Spleen (tissue), 11 donors: ENCODE measurements around the gene FHIT. TPM values are rescaled to one million over a fixed set of nuclear protein-coding genes. Genes with fewer than 3 reads are reported as not detected.
A peak's percentile ranks its signal among the peaks of the same experiment; 100 is the strongest.
"Not testable (repeated sequence)": the region's sequence is repeated elsewhere in the genome, so short reads cannot be mapped to it uniquely, and the experiment has no call there.

Experiments
- DNase-seq: peaks from one replicate; pipeline ENCODE4 v3.0.0-alpha.2; 2020
- H3K27ac ChIP-seq, 8 donors: fragments of 200-600 bp; sonication (generic) in 7 of 8; 1 replicate in 4 of 8; 2 replicates in 4 of 8; pipeline versions ENCODE4 v1.5.0 to v1.8.0; 2016 to 2021; ENCODE audit warnings: inconsistent platforms in 4 of 8, mild to moderate bottlenecking in 4 of 8, moderate library complexity in 1 of 8
- H3K27me3 ChIP-seq, 7 donors: fragments of 200-600 bp; sonication (generic) in 6 of 7; replicated peaks in 1 of 7; 1 replicate in 4 of 7; 2 replicates in 3 of 7; pipeline versions ENCODE4 v1.5.0 to v1.8.0; 2016 to 2021; ENCODE audit warnings: inconsistent platforms in 3 of 7, mild to moderate bottlenecking in 1 of 7
- H3K36me3 ChIP-seq, 6 donors: fragments of 200-600 bp; sonication (generic) in 5 of 6; 1 replicate in 4 of 6; 2 replicates in 2 of 6; pipeline versions ENCODE4 v1.5.0 to v1.8.0; 2016 to 2021; ENCODE audit warnings: inconsistent platforms in 2 of 6
- H3K4me1 ChIP-seq, 6 donors: fragments of 200-600 bp; sonication (generic) in 5 of 6; 1 replicate in 3 of 6; 2 replicates in 3 of 6; pipeline versions ENCODE4 v1.5.0 to v1.8.0; 2016 to 2021; ENCODE audit warnings: inconsistent platforms in 3 of 6
- H3K4me3 ChIP-seq, 8 donors: fragments of 200-600 bp; sonication (generic) in 7 of 8; 1 replicate in 4 of 8; 2 replicates in 4 of 8; pipeline versions ENCODE4 v1.5.0 to v1.8.0; 2016 to 2021; ENCODE audit warnings: inconsistent platforms in 4 of 8, mild to moderate bottlenecking in 4 of 8, moderate library complexity in 2 of 8
- H3K9me3 ChIP-seq, 8 donors: fragments of 200-600 bp; sonication (generic) in 7 of 8; 1 replicate in 4 of 8; 2 replicates in 4 of 8; pipeline versions ENCODE4 v1.5.0 to v1.8.0; 2016 to 2021; ENCODE audit warnings: inconsistent platforms in 4 of 8
- CTCF ChIP-seq, 11 experiments: fragments of 200-600 bp in 7 of 11; fragments of 450-650 bp in 4 of 11; sonication (generic) in 4 of 11; IDR thresholded peaks in 8 of 11; conservative IDR thresholded peaks in 3 of 11; 1 replicate in 7 of 11; 2 replicates in 4 of 11; pipeline versions ENCODE4 v1.4.0 to v1.8.0; 2016 to 2021; ENCODE audit warnings: antibody characterized with exemption in 11 of 11, inconsistent platforms in 4 of 11, mild to moderate bottlenecking in 1 of 11
- POLR2A ChIP-seq, 3 donors: fragments of 450-650 bp; IDR thresholded peaks; one replicate each; pipeline ENCODE4 v1.5.1; 2017; ENCODE audit warnings: antibody characterized with exemption in 3 of 3, mild to moderate bottlenecking in 1 of 3
- POLR2AphosphoS5 ChIP-seq, 3 donors: sonication (generic); formaldehyde crosslinking; IDR thresholded peaks; one replicate each; pipeline ENCODE4 v1.5.1; 2017; ENCODE audit warnings: antibody characterized with exemption in 3 of 3
- WGBS, 5 donors: extraction: QIAGEN DNeasy Blood & Tissue Kit in 3 of 5; methylation state at CpG; one replicate each; pipeline versions ENCODE4 v1.1.5 to v1.1.7; 2013 to 2018; 5-methylcytosine and 5-hydroxymethylcytosine counted together
- intact Hi-C: fragments of 100-400 bp; cut with DNase I; formaldehyde crosslinking; loops from one replicate; pipeline ENCODE4 v1.15.0; 2023; ENCODE audit warnings: low total_unique reads
- polyA plus RNA-seq, 3 donors: library from polyadenylated mRNA; stranded (reverse); fragments of 200-250 nt; gene quantifications; one replicate each; pipeline ENCODE4 v1.2.1, GENCODE V29; 2013
- total RNA-seq, 7 donors: library from RNA; depleted of rRNA in 3 of 7; stranded (reverse); fragments of >200 nt in 3 of 7; fragmentation: NEBNext Ultra II Directional in 4 of 7; extraction: Animal tissue kit (Norgen Biotek cat#: 25700) in 4 of 7; gene quantifications; one replicate each; pipeline versions ENCODE4 v1.1.0 to v1.2.1, GENCODE V29; 2016 to 2021
- donor health status: healthy with polysubstance abuse.
- donor health status: DM: no; HTN: no; CAD: no; lungs with moderate emphysema.
- donor health status: DM: no; HTN: no; CAD: no.
- donor health status: Bipolar disorder and iron deficiency.
- donor health status: healthy.
- donor health status: DM: no; HTN: no; CAD: no.
- donor health status: DM: yes; HTN: yes; CAD: no.

Gene FHIT
- total and polyA plus RNA-seq, 10 donors: 4.1 to 23.1 (median 12.2) TPM

- intact Hi-C loops: no loop called here
- Histone ChIP-seq H3K4me1 (peaks cover 0 to 10% (median 0%) of the 10 kb centered on the region in 6 donors), H3K27ac (no peak overlapping the region), H3K36me3 (no peaks in the 10 kb centered on the region), H3K27me3 (no peaks in the 10 kb centered on the region), H3K4me3 (no peak overlapping the region), H3K9me3 (no peaks in the 10 kb centered on the region)
- no peak for TF ChIP-seq POLR2A (IDR thresholded peaks at IDR 0.05)
- peak in 7 of 11 experiments; percentile 4 to 47 (median 21) for TF ChIP-seq CTCF (IDR thresholded peaks at IDR 0.05 in 8 of 11, conservative IDR thresholded peaks at IDR 0.05 in 3 of 11)
- DNase-seq: no peak
- WGBS, 5 donors: 71 to 77% (median 75%) methylated on average over 8 of the region's 8 CpGs
These were observed 1441.4 kb downstream of the FHIT start for GRCh38 chr3:59809710-59810444.

DNA sequence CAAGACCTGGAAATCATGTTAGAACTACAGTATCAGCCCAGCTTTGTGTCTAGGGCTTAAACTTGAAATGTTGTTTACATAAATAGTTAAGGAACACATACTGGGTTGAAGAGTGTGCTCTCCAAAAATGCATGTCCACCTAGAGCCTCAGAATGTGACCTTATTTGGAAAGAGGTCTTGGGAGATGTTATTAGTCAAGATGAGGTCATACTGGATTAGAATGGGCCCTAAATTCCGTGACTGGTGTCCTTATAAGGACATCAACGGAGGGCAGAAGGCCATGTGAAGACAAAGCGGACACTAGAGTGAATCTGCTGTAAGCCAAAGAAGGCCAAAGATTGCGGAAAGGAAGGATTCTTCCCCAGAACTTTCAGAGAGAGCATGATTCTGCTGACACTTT lies 1442.2 kb downstream of the FHIT start:
- 70 to 83% (median 79%) methylated on average over 4 of the region's 4 CpGs for WGBS, 5 donors
- Histone ChIP-seq H3K27me3 (no peaks in the 10 kb centered on the region), H3K4me1 (peaks cover 0 to 10% (median 0%) of the 10 kb centered on the region in 6 donors), H3K27ac (no peak overlapping the region), H3K9me3 (no peaks in the 10 kb centered on the region), H3K4me3 (no peak overlapping the region), H3K36me3 (no peaks in the 10 kb centered on the region)
- intact Hi-C loops: no loop called here
- TF ChIP-seq CTCF (IDR thresholded peaks at IDR 0.05 in 8 of 11, conservative IDR thresholded peaks at IDR 0.05 in 3 of 11) (no peak), POLR2AphosphoS5 (IDR thresholded peaks at IDR 0.05) (no peak), POLR2A (IDR thresholded peaks at IDR 0.05) (no peak)
- no peak for DNase-seq

DNA sequence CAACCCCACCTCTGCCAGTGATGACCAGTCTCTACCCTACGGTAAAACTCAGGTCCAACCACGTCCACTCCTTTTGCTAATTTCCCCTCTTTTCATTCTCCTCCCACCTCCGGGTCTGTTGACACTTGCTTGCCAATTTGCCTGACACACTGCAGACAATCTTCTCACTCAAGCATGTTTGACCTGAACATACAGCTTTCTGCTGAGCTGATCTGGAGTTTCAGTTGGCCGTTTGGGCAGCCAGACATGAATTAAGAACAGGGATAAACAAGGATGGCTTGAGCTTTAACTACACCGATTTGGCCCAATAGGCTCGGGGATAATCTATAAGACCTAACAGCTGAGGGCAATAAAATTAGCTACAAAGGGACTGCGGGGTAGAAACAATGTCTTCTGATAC lies 1442.8 kb downstream of the FHIT start:
- H3K36me3 ChIP-seq: no peaks in the 10 kb centered on the region
- intact Hi-C loops: no loop called here
- no peak for DNase-seq
- no peak overlapping the region for H3K27ac ChIP-seq
- WGBS, 5 donors: 83 to 94% (median 92%) methylated on average over 7 of the region's 7 CpGs
- H3K27me3 ChIP-seq: no peaks in the 10 kb centered on the region
- H3K9me3 ChIP-seq: no peaks in the 10 kb centered on the region
- H3K4me1 ChIP-seq: peaks cover 0 to 10% (median 0%) of the 10 kb centered on the region in 6 donors
- H3K4me3 ChIP-seq: no peak overlapping the region
- TF ChIP-seq POLR2A (IDR thresholded peaks at IDR 0.05): no peak
- TF ChIP-seq POLR2AphosphoS5 (IDR thresholded peaks at IDR 0.05): no peak
- TF ChIP-seq CTCF (IDR thresholded peaks at IDR 0.05 in 8 of 11, conservative IDR thresholded peaks at IDR 0.05 in 3 of 11): no peak

GRCh38 chr3:59803268-59803667 lies 1448.0 kb downstream of the FHIT start:
- TF ChIP-seq POLR2A (IDR thresholded peaks at IDR 0.05) (no peak), CTCF (IDR thresholded peaks at IDR 0.05 in 8 of 11, conservative IDR thresholded peaks at IDR 0.05 in 3 of 11) (no peak), POLR2AphosphoS5 (IDR thresholded peaks at IDR 0.05) (no peak)
- H3K4me3 ChIP-seq: no peak overlapping the region
- no peak for DNase-seq
- H3K27me3 ChIP-seq: no peaks in the 10 kb centered on the region
- WGBS, 5 donors: 94 to 98% (median 97%) methylated on average over 11 of the region's 11 CpGs
- no peak overlapping the region for H3K27ac ChIP-seq
- no peaks in the 10 kb centered on the region for H3K9me3 ChIP-seq
- H3K36me3 ChIP-seq: no peaks in the 10 kb centered on the region
- H3K4me1 ChIP-seq: no peaks in the 10 kb centered on the region
- intact Hi-C loops: no loop called here

GRCh38 chr3:59802453-59802852 lies 1448.8 kb downstream of the FHIT start:
- H3K9me3 ChIP-seq, H3K36me3 ChIP-seq, intact Hi-C loops, H3K4me3 ChIP-seq, H3K4me1 ChIP-seq, DNase-seq, H3K27ac ChIP-seq, H3K27me3 ChIP-seq: not testable (repeated sequence)
- 89 to 98% (median 91%) methylated on average over 5 of the region's 5 CpGs for WGBS, 5 donors
